ENCODE measurements around the gene PLA2G15.
"Not testable (repeated sequence)": the region's sequence is repeated elsewhere in the genome, so short reads cannot be mapped to it uniquely, and the experiment has no call there.

Gene PLA2G15

DNA sequence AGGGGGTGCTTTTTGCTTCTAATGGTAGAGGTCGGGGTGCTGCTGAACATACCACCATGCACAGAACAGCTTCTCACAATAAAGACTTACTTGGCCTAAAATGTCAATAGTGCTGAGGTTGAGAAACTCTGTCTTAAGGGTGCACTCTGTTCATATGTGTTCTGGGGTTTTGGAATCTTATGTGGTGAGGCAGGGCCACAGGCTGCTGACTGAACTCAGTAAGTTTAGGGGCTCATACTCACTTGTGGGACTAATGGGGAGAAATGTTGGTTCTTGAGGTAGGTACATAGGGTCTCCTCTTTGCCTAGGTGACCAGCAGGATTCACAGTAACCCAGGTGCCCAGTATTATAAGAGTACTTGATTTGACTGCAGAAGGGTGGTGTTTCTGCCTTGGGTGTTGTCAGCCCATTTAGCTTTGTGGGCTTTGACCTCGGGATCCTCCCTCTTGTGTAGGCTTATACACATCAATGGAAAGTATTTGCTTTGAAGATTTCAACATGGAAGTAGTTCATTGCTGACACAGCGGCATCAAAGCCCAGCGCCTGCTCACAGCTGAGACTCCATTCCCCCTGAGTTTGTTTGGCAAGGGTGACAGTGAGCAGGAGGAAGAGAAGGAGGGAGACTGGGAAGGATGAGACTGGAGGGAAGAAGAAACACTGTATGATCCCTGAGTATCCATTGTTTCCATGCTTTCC lies 36.3 kb downstream of the PLA2G15 start:
- no peak for ATAC-seq

DNA sequence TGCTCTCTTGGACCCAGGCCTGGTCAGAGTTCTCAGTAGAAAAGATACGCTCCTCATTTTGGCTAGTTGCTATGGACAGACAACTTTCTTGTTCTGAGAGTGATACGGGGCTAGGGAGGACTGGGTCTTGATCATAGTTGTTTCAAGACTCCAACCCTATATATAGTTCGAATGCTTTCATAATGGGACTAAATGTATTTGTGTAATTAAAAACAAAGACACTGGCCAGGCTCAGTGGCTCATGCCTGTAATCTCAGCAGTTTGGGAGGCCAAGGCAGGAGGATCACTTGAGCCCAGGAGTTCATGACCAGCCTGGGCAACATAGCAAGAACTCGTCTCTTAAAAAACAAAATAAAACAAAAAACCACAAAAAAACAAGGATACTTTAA lies 36.9 kb downstream of the PLA2G15 start:
- no peak for ATAC-seq

DNA sequence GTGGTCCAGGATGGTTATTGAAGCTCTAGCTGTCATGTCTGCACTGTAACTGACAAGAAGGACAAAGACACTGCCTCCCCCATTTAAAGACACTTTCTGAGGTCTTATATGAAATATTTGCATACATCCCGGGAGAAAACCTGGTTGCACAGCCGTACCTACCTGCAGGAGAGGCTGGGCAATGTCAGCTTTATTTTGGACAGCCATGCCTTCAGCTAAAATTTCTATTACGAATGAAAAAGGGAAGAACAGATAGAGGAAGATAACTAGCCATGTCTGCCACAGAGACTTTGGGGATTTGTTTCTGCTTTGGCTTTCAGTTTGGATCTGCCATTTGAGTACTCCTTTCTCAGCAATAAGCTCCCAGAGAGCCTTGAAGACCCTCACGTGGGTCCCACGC lies 38.2 kb downstream of the PLA2G15 start:
- ATAC-seq: no peak

DNA sequence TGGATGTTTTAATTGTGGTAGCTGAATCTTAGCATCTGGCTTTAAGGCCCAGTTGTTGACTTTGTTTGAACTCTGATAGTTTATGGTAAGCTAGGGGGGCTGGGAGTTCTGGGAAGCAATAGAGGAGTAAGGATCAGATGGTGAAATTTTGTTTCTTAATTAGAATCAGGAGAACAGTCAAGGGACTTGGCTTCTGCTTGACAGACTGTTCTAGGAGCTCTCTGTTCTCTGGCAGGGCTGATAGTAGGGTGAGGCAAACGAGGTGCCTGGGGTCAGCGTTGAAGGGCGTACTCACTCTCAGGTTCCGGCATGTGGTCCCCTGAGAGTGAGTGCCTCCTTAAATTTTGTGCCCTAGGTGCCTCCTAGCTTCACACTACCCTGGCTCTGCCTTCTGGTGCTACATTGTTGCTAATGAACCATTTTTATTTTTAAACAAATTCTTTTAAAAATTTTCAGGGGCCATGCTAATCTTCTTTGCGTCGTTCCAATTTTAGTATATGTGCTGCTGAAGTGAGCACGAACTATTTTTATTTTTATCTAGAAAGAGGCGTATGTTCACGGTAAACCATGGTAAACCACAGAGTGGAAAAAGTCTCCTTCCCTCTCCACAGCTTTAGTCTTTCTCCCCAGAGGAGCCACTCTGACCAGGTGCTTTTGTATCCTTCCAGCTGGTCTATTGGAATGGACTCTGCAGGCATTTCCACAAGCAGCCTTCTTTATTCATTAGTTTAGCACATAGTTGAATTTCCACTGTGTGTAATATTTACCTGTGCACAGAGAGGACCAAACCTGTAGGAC lies 38.8 kb downstream of the PLA2G15 start:
- no peak for ATAC-seq

DNA sequence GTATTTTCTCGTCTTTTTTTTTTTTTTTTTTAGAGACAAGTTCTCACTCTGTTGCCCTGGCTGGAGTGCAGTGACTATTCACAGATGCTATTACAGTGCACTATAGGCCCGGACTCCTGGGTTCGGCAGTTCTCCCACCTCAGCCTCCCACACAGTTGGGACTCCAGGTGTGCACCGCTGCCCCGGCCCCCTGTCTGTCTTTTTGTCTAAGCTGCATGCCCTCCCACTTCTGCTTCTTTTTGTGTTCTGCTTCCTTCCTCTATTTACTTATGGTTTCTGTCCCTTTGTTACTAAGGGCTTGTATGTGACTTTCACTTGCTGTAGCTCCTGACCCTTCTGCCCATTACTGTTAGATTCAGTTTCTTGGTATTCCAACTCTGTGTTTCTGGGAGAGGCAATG lies 39.7 kb downstream of the PLA2G15 start:
- ATAC-seq: peak in 1 of 2 donors; percentile 9

DNA sequence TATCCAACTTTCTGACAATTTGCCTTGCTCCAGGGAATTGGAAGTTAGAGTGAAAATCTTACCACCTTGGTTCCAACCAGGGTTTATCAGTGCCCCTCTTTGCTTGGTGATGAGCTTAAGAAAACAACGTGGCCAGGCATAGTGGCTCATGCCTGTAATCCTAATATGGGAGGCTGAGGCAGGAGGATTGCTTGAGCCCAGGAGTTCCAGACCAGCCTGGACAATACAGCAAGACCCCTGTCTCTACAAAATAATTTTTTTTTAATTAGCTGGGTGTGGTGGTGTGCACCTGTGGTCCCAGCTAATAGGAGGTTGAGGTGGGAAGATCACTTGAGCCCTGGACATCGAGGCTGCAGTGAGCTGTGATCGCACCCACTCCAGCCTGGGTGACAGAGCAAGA lies 40.5 kb downstream of the PLA2G15 start:
- no peak for ATAC-seq

DNA sequence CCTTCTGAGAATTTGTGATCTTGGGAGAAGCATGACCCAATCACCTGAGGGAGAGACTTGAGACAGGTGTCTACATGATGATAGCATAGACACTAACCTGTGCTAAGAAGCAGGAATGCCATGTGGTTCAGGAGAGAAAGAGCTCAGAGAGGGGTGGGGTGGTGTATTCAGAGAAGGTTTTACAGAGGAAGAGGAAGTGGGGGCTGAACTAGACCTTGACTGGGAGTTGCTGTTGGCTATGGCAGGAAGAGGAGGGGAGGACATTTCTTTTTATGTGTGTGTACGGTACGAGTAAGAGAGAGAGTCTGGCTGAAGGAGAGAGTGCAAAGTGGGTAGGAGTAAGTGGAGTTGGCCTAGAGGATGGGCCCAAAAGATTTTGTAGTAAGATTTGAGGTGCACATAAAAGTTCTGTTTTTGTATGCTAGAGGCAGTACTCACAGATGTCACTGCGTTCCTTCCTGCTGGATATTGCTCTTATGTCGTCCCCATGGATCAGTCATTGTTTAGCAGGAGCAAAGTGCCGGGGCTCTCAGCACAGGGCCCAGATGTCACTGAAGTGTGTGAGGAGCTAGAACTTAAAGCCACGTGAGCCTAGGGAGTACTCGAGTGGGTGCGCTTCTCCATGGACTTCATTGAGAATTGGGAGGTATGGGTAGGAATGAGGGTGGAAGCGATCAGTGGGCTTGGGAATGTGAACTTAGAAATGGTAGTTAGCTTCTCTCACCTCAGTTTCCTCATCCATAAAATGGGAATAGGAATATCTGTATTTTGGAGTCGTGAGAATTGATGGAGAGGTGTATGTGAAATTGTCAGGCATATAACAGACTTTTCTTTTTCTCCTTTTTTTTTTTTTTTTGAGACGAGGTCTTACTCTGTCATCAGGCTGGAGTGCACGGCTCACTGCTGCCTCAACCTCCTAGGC lies 41.2 kb downstream of the PLA2G15 start:
- ATAC-seq: peak; percentile 8 to 31

DNA sequence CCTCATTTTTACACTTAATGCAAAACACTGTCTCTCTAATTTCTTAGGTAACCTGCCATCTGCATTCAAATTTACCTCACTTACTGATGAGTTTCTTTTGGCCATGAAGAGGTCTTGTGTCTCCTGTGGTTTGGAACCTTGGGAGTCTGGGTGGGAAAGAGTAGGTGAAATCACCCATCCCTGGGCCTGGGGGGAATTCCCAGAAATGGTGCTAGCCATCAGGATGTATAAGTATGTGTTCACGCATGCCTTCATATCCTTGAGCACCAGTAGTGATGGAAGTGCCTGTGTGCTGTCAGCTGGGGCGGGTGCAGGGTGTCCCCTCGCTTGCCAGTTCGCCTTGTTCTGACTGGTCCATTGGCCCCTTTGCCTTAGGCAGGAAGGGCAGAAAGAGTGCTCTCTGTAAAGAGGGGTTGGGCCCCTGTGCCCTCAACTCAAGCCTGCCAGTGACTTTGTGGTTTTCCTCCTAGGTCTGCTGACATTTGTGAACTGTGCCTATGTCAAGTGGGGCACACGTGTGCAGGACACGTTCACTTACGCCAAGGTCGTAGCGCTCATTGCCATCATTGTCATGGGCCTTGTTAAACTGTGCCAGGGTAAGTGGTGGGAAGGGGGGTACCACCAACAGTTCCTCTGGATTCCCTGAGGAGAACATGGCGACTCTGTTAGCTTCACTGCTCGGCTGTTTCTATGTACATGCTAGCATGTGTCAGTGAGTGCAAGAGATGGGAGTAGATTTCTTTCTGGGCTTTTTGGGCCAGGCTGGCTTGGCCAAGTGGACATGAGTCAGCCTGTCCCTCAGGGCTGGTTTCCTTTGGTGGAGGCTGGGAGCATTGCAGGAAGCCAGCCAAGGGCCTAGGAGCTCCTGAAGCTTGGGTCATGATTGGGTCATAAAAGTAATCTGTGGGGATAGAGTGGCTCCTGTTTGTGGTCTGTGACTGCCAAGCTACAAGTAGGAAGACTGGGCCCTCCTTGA lies 42.4 kb downstream of the PLA2G15 start:
- ATAC-seq: peak in 1 of 2 donors; percentile 15

DNA sequence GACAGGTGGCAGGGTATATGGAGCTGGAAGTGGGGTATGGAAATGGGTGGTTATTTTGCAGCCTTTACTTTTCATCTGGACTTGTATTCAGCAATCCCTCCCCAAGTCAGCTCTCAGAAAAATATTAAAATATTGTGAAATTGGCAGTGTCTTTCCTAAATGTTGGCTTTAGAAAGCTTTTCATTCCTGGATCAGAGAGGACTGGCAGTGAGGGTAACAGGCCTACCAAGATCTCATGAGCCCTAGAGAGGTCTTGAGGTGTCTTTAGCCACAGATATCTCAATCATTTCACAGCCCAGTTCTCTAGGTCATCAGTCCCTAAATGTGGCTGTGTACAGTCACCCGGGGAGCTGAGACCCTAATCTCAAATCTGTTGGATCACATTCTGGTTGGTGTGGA lies 43.1 kb downstream of the PLA2G15 start:
- no peak for ATAC-seq

DNA sequence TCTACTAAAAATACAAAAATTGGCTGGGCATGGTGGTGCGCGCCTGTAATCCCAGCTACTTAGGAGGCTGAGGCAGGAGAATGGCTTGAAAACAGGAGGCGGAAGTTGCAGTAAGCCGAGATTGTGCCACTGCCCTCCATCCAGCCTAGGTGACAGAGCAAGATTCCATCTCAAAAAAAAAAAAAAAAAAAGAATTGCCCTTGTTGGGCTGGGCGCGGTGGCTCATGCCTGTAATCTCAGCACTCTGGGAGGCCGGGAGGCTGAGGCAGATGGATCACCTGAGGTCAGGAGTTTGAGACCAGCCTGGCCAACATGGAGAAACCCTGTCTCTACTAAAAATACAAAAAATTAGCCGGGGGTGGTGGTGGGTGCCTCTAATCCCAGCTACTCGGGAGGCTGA lies 43.6 kb downstream of the PLA2G15 start:
- ATAC-seq: not testable (repeated sequence)

DNA sequence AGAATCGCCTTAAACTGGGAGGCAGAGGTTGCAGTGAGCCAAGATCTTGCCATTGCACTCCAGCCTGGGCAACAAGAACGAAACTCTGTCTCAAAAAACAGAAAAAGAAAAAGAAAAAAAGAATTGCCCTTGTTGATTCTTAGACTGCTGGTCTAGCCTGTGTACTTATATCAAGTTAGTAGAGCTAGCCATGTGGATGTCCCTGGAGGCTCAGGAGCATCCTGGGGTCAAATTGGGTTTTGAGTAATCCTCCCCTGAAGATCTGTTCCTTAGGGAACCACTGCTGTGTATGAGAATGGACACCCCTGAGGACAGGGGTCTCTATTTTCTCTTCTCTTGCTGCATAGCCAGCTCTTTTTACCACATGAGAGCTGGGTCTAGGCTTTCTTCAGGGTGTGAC lies 44.0 kb downstream of the PLA2G15 start:
- ATAC-seq: no peak

DNA sequence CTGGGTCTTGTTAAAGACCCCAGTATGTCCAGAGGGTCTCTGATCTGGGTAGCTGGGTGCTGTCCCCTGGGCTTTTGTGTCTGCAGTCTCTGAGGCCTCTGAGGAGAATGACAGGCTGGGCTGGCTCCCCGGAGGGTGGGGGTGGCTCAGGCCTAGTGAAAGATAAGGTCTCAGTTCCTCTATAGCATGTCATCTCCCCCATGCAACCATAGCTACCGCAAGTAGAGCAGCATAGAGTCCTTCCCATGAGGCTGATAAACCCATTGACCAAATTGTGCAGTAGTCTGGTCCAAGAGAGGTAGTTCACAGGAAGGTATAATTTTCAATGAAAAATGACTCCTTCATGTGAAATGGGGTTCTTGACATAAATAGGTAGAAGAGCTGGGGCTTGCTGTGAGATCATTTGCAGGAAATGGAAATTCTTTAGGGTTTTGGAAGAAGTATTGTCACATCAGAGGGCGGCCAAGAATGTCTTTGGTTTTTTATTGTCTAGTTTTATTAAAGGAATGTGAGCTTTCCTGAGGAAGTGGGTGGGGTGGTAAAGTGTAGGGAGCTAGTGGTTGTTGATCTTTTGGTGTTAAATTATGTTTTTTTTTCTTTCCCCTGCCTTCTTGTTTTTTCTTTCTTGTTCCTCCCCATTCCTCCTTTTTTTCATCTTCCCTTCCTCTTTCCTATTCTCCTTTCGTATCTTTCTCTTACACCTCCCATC lies 44.6 kb downstream of the PLA2G15 start:
- ATAC-seq: peak; percentile 84 to 86

DNA sequence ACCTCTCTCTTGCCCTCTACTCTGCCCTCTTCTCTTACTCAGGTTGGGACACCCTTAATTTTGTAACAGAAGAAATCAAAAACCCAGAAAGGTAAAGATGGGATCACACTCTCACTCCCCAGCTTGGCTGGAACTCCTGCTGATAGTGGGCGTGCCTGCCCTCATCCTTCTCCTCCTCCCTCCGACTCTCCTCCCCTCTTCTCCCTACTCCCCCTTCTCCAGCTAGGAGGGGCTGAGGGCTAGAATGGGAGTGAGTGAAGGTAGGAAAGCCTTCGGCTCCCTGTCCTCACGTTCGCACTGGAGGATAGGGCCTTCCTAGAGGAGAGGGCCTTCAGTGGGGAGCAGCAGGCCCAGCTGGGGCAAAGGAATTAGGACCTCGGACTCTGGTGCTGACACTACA lies 45.3 kb downstream of the PLA2G15 start:
- no peak for ATAC-seq

DNA sequence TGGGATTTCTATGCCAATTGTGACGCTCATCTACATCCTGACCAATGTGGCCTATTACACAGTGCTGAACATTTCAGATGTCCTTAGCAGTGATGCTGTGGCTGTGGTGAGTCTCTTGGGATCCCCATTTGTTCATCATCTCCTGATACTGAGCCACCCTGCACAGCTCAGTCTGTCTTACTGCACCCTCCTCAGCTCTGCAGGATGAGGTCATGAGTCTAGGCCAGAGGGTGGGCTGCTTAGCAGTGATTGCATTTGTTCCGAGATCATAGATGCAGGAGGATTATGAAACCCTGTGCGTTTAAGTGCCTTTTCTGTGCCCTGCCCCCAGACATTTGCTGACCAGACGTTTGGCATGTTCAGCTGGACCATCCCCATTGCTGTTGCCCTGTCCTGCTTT lies 46.1 kb downstream of the PLA2G15 start:
- ATAC-seq: no peak

DNA sequence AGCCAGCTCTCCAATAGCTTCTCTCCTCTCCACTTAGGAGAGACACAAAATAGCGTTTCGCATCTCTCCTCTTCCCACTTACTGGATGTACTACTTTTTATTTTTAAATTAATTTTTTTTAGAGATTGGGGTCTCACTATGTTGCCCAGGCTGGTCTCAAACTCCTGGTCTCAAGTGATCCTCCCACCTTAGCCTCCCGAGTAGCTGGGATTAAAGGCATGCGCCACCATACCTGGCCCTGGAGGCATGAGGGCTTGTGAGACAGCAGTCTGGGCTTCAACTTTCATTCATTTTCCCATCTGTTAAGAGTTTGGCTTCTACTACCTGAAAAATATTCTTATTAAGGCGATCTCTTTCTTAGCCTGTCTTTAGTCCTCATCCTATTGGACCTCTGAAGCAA lies 47.3 kb downstream of the PLA2G15 start:
- ATAC-seq: no peak

DNA sequence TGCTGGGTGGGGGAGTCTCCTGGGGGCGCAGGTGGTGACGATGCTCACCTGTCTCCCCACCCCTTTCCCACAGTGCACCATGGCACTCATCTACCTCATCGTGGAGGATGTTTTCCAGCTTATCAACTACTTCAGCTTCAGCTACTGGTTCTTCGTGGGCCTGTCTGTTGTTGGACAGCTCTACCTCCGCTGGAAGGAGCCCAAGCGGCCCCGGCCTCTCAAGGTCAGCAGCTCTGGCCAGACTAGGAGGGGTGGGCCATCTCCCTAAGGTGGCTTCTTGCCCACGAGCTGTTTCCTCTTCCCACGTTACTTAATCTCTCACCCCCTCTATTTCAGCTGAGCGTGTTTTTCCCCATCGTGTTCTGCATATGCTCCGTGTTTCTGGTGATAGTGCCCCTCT lies 51.1 kb downstream of the PLA2G15 start:
- ATAC-seq: no peak

DNA sequence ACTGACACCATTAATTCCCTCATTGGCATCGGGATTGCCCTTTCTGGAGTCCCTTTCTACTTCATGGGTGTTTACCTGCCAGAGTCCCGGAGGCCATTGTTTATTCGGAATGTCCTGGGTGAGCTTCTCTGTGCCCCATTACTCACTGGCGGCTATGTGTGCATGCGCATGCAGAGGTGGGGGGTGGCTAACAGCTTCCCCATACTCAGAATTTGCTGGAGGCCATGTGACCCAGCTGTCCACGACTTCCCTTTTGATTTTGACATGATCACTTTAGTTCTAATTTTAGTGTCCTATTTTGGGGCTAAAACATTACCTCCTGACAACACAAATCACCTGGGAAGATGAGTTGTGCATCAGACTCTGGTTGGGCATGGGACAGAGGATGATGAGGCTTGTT lies 51.5 kb downstream of the PLA2G15 start:
- ATAC-seq: no peak

DNA sequence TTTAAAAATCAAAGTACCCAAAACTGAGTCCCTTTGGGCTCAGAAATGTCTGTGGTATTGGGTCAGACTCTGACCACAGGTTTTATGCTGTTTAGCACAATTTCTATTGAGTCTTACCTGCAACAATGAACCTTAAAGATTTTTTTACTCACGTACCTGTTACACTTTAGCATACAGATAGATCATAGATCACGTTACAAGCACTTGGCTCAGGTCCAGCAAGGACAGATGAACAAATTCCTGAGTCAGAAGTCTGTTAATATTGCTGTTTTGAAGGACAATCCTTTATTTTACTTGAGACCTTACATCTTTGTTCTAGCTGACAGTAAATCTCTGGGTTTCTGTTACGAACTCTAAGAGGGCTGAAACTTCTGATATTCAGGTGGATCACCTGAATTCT lies 52.7 kb downstream of the PLA2G15 start:
- no peak for ATAC-seq

DNA sequence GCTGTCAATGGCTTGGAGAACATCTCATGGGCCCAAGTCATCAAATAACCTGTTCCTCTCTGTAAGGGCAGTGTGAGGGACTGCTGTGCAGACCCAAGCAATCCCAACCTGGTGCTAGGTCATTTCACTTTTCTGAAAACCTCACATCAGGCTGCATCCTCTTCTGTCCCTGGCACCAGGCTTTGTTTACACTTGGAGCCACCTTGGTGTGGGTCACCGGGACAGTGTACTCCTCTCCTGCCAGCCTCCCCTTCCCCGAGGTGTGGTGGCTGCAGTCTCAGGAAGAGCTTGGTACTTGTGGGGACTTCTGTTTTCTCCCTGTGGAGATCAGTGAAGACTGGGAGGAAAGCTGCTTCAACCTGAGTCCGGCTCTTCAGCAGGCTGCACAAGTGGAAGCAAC lies 53.1 kb downstream of the PLA2G15 start:
- ATAC-seq: no peak

DNA sequence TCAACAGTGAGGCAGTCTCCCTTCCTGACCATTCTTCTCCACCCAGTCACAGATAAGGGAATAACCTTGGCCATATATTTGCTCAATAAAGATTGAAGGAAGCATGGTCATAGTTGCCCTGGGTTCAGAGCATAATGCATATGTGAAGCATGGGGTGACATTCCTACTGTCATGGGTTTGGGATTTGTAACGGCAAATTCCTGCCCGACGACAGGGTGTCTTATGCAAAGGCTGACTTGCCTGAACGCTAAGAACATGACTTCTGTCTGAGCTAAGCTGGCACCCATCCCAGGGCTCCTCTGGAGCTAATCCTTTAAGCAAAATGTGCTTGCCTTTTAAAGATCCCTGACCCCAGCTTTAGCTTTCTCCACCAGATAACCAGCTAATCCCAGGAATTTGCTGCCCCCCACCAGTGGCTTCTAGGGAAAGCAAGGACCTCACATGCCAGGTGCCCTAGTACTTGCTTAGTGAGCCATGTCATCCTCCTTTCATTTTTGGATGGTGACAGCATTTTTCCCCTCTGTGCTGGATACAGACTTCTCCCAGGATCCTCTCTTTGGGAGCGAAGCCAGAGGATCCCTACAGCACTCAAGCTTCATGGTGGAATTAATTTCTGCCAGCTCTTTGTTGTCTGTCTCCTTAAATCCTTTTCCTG lies 53.9 kb downstream of the PLA2G15 start:
- ATAC-seq: no peak
